ENCODE data around the gene ACTL9. TPM values are rescaled to one million over a fixed set of nuclear protein-coding genes. Genes with fewer than 3 reads are reported as not detected.

Gene ACTL9
- total RNA-seq, 1 donor from 2014 or later: not detected

DNA sequence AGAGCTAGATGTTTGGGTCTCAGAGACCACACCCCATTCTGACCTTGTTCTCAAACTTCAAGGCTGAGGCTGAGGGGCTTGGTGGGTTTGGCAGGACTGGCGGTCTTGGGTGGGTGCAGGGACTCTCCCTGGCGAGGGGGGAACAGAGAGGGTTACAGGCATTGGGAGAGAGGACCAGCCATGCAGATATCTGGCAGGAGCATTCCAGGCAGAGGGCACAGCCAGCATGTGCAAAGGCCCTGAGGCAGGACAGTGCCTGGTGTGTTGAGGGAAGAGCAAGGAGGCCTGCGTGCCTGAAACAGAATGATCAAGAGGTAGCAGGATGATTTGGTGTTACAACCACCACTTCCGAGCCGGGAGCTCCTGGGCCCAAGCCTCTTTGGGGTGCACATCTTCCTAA, 40.7 kb downstream of the ACTL9 start:
- peaks cover 12% of the 10 kb centered on the region for H3K9me3 Mint-ChIP-seq (ENCODE audit: unreplicated experiment)
- H3K9me3 ChIP-seq (ENCODE audit: insufficient read depth, low read depth, low read length): no peaks in the 10 kb centered on the region
- no peak overlapping the region for H2AFZ ChIP-seq (ENCODE audit: low read depth, low read length)
- FAIRE-seq (no peak), DNase-seq (ENCODE audit: low read depth) (no peak)
- H3K9ac ChIP-seq (ENCODE audit: low read length): no peak overlapping the region
- H3K79me2 ChIP-seq (ENCODE audit: insufficient read depth, low read length): no peaks in the 10 kb centered on the region
- H4K20me1 ChIP-seq (ENCODE audit: insufficient read depth, low read length): no peaks in the 10 kb centered on the region
- no peaks in the 10 kb centered on the region for H3K4me1 Mint-ChIP-seq (ENCODE audit: low read depth, unreplicated experiment)
- no peak overlapping the region for H3K4me3 ChIP-seq (ENCODE audit: insufficient read depth, low read depth, low read length)
- no peak for TF ChIP-seq EZH2 (IDR thresholded peaks at IDR 0.05; ENCODE audit: insufficient read depth, low read length)
- TF ChIP-seq, protein P1, sequence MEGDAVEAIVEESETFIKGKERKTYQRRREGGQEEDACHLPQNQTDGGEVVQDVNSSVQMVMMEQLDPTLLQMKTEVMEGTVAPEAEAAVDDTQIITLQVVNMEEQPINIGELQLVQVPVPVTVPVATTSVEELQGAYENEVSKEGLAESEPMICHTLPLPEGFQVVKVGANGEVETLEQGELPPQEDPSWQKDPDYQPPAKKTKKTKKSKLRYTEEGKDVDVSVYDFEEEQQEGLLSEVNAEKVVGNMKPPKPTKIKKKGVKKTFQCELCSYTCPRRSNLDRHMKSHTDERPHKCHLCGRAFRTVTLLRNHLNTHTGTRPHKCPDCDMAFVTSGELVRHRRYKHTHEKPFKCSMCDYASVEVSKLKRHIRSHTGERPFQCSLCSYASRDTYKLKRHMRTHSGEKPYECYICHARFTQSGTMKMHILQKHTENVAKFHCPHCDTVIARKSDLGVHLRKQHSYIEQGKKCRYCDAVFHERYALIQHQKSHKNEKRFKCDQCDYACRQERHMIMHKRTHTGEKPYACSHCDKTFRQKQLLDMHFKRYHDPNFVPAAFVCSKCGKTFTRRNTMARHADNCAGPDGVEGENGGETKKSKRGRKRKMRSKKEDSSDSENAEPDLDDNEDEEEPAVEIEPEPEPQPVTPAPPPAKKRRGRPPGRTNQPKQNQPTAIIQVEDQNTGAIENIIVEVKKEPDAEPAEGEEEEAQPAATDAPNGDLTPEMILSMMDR (IDR thresholded peaks at IDR 0.05; ENCODE audit: insufficient read depth, low read depth, low read length): no peak
- no peaks in the 10 kb centered on the region for H3K36me3 ChIP-seq (ENCODE audit: insufficient read depth, low read length)
- H3K4me3 Mint-ChIP-seq (ENCODE audit: unreplicated experiment): no peak overlapping the region
- H3K27me3 Mint-ChIP-seq (ENCODE audit: low read depth, unreplicated experiment): peaks cover 15% of the 10 kb centered on the region
- H3K27me3 ChIP-seq (ENCODE audit: insufficient read depth, low read length): peaks cover 3% of the 10 kb centered on the region
- H3K27ac ChIP-seq (ENCODE audit: low read depth, low read length): no peak overlapping the region
- no peaks in the 10 kb centered on the region for H3K4me1 ChIP-seq (ENCODE audit: insufficient read depth, low read length)
- no peak overlapping the region for H3K27ac Mint-ChIP-seq (ENCODE audit: unreplicated experiment)
- H3K36me3 Mint-ChIP-seq (ENCODE audit: low read depth, unreplicated experiment): no peaks in the 10 kb centered on the region
- H3K4me2 ChIP-seq (ENCODE audit: low read length): no peak overlapping the region

DNA sequence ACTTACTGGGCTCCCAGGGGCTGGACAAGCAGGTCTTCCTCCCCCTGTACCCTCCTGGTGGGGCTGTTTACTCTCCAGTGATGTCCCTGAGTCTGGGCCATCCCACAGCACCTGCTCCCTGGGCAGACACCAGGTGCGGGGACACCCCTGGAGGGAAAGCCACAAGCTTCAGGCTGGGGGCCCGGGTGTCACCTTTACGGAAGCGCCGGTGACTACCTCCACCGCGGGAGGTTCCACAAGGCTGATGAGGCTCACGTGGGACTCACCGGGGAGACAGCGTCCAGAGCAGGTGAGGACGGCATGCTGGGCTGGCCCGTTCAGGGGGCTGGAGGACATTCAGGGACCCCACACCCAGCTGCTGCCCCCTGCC, 43.3 kb downstream of the ACTL9 start:
- H3K9me3 Mint-ChIP-seq (ENCODE audit: unreplicated experiment): peaks cover 8% of the 10 kb centered on the region
- Histone ChIP-seq H3K4me1 (ENCODE audit: insufficient read depth, low read length) (peaks cover under 1% of the 10 kb centered on the region), H3K27me3 (ENCODE audit: insufficient read depth, low read length) (peaks cover 3% of the 10 kb centered on the region), H3K79me2 (ENCODE audit: insufficient read depth, low read length) (no peaks in the 10 kb centered on the region), H3K9me3 (ENCODE audit: insufficient read depth, low read depth, low read length) (no peaks in the 10 kb centered on the region), H2AFZ (ENCODE audit: low read depth, low read length) (no peak overlapping the region), H3K4me3 (ENCODE audit: insufficient read depth, low read depth, low read length) (no peak overlapping the region), H3K4me2 (ENCODE audit: low read length) (no peak overlapping the region), H4K20me1 (ENCODE audit: insufficient read depth, low read length) (no peaks in the 10 kb centered on the region), H3K27ac (ENCODE audit: low read depth, low read length) (no peak overlapping the region), H3K9ac (ENCODE audit: low read length) (no peak overlapping the region), H3K36me3 (ENCODE audit: insufficient read depth, low read length) (no peaks in the 10 kb centered on the region)
- peaks cover 15% of the 10 kb centered on the region for H3K27me3 Mint-ChIP-seq (ENCODE audit: low read depth, unreplicated experiment)
- no peak overlapping the region for H3K27ac Mint-ChIP-seq (ENCODE audit: unreplicated experiment)
- TF ChIP-seq EZH2 (IDR thresholded peaks at IDR 0.05; ENCODE audit: insufficient read depth, low read length): no peak
- TF ChIP-seq, protein P1 (IDR thresholded peaks at IDR 0.05; ENCODE audit: insufficient read depth, low read depth, low read length): no peak
- no peak overlapping the region for H3K4me3 Mint-ChIP-seq (ENCODE audit: unreplicated experiment)
- H3K36me3 Mint-ChIP-seq (ENCODE audit: low read depth, unreplicated experiment): no peaks in the 10 kb centered on the region
- FAIRE-seq: no peak
- no peak for DNase-seq (ENCODE audit: low read depth)
- H3K4me1 Mint-ChIP-seq (ENCODE audit: low read depth, unreplicated experiment): no peaks in the 10 kb centered on the region

DNA sequence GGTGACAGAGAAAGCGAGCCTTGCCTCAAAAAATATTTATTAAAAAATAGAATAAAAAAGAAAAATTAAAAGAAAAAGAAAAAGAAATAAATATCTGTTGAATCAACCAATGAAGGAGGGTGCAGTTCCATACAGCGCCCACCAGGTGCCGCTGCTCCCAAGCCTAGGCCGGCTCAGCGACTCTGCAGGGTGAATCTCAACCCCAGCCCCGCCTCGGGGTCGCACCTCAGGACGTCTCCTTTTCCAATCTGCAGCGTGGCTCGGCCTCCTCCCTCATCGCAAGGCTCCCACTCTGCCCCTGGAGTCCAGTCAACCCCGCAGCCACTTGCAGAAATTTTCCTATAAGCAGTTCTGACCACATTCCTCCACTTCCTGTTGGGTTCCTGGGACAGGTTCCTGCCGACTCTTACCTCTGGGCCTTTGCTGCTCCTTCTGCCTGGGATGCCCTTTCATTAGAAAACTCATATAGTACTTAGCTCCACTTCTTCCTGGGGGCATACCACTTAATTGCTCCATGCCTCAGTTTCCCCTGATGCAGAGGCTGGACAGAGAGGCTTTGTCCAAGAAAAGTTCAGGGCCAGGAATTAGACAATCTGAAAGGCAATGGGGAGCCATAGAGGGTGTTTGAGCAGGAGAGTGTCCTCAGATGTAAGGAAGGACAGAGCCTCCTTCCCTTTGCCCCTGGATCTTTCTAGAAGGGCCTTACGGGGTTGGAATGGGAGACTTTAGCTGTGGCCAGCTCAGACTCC, 43.8 kb downstream of the ACTL9 start:
- Histone ChIP-seq H3K36me3 (ENCODE audit: insufficient read depth, low read length) (no peaks in the 10 kb centered on the region), H3K27ac (ENCODE audit: low read depth, low read length) (no peak overlapping the region), H3K4me1 (ENCODE audit: insufficient read depth, low read length) (peaks cover 3% of the 10 kb centered on the region), H3K9ac (ENCODE audit: low read length) (no peak overlapping the region), H3K79me2 (ENCODE audit: insufficient read depth, low read length) (no peaks in the 10 kb centered on the region), H3K4me2 (ENCODE audit: low read length) (peak overlapping the region; percentile 75), H4K20me1 (ENCODE audit: insufficient read depth, low read length) (no peaks in the 10 kb centered on the region), H3K9me3 (ENCODE audit: insufficient read depth, low read depth, low read length) (no peaks in the 10 kb centered on the region), H2AFZ (ENCODE audit: low read depth, low read length) (peak overlapping the region; percentile 67), H3K4me3 (ENCODE audit: insufficient read depth, low read depth, low read length) (no peak overlapping the region), H3K27me3 (ENCODE audit: insufficient read depth, low read length) (peaks cover 3% of the 10 kb centered on the region)
- no peaks in the 10 kb centered on the region for H3K36me3 Mint-ChIP-seq (ENCODE audit: low read depth, unreplicated experiment)
- H3K27me3 Mint-ChIP-seq (ENCODE audit: low read depth, unreplicated experiment): peaks cover 15% of the 10 kb centered on the region
- TF ChIP-seq, protein P1 (IDR thresholded peaks at IDR 0.05; ENCODE audit: insufficient read depth, low read depth, low read length): peak; percentile 88
- no peak for TF ChIP-seq EZH2 (IDR thresholded peaks at IDR 0.05; ENCODE audit: insufficient read depth, low read length)
- no peak for FAIRE-seq
- peaks cover 8% of the 10 kb centered on the region for H3K9me3 Mint-ChIP-seq (ENCODE audit: unreplicated experiment)
- no peak for DNase-seq (ENCODE audit: low read depth)
- peak overlapping the region; percentile 50 for H3K4me3 Mint-ChIP-seq (ENCODE audit: unreplicated experiment)
- H3K27ac Mint-ChIP-seq (ENCODE audit: unreplicated experiment): no peak overlapping the region
- H3K4me1 Mint-ChIP-seq (ENCODE audit: low read depth, unreplicated experiment): no peaks in the 10 kb centered on the region
